Activated CD4-positive, alpha-beta T cell treated with anti-CD3 and anti-CD28 coated beads, Interleukin-2, amount 10 ng/mL, durations not matched to agents 7 days and 5 days (primary cell): ENCODE data around the gene SLC50A1. TPM values are rescaled to one million over a fixed set of nuclear protein-coding genes. Genes with fewer than 3 reads are reported as not detected.
"Not testable (repeated sequence)": the region's sequence is repeated elsewhere in the genome, so short reads cannot be mapped to it uniquely, and the experiment has no call there.

Source experiments
- CTCF ChIA-PET: fragments of 350-600 bp; sonication (Branson Sonifier 250); formaldehyde crosslinking; loops from one replicate; lab custom pipeline; 2021; ENCODE audit warnings: antibody characterized with exemption; lab: Charles Lee
- POLR2A ChIA-PET: fragments of 350-600 bp; sonication (Branson Sonifier 250); formaldehyde crosslinking; loops from one replicate; lab custom pipeline; 2021; ENCODE audit warnings: antibody characterized with exemption; lab: Charles Lee
- DNase-seq: peaks from one replicate; pipeline ENCODE4 v3.0.0-alpha.2; 2020
- H3K27ac Mint-ChIP-seq: one replicate; pipeline ENCODE4 v1.8.0; 2021; ENCODE audit warnings: mild to moderate bottlenecking, moderate library complexity, mixed read lengths
- H3K27me3 Mint-ChIP-seq: one replicate; pipeline ENCODE4 v1.8.0; 2021; ENCODE audit warnings: mixed read lengths
- H3K36me3 Mint-ChIP-seq: one replicate; pipeline ENCODE4 v1.8.0; 2021; ENCODE audit warnings: low read depth, mixed read lengths
- H3K4me1 Mint-ChIP-seq: one replicate; pipeline ENCODE4 v1.8.0; 2021; ENCODE audit warnings: mixed read lengths
- H3K4me3 Mint-ChIP-seq: one replicate; pipeline ENCODE4 v1.8.0; 2021; ENCODE audit warnings: mild to moderate bottlenecking, moderate library complexity, mixed read lengths
- H3K9me3 Mint-ChIP-seq: one replicate; pipeline ENCODE4 v1.8.0; 2021; ENCODE audit warnings: mixed read lengths
- total RNA-seq, 2 experiments: library from RNA; stranded (reverse); gene quantifications; one replicate each; pipeline ENCODE4 v1.2.3, GENCODE V29; 2021

The SLC50A1 gene
- total RNA-seq, 2 experiments from 2014 or later: 37.2 to 42.3 TPM

DNA sequence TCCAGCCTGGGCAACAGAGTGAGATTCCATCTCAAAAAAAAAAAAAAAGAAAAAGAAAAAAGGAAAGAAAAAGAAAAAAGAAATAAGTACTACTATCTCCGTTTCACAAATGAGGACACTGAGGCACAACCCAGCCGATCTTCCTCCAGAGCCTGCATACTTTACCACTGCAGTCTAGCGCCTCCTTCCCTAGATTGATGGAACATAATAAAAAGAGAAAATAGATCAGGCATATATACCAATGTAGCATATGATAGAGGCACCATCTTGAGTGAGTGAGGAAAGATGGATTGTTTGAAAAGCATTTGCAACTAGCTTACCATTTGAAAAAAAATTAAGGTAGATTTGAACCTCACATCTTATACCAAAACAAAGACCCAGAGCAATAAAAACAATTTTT is 9.8 kb downstream of the SLC50A1 start:
- ChIA-PET POLR2A (no interaction called here), CTCF (interaction anchor here (0.6 to 4.5 kb wide), 3 partner anchors 18 to 34 kb away, joined by 3 to 16 read pairs (median 3); partner anchors contain the start of gene KRTCAP2)
- DNase-seq: no peak
- H3K4me1 Mint-ChIP-seq: peaks cover 11% of the 10 kb centered on the region
- H3K27ac Mint-ChIP-seq: no peak overlapping the region
- H3K27me3 Mint-ChIP-seq: peaks cover 23% of the 10 kb centered on the region
- H3K9me3 Mint-ChIP-seq: no peaks in the 10 kb centered on the region
- no peak overlapping the region for H3K4me3 Mint-ChIP-seq
- no peaks in the 10 kb centered on the region for H3K36me3 Mint-ChIP-seq

DNA sequence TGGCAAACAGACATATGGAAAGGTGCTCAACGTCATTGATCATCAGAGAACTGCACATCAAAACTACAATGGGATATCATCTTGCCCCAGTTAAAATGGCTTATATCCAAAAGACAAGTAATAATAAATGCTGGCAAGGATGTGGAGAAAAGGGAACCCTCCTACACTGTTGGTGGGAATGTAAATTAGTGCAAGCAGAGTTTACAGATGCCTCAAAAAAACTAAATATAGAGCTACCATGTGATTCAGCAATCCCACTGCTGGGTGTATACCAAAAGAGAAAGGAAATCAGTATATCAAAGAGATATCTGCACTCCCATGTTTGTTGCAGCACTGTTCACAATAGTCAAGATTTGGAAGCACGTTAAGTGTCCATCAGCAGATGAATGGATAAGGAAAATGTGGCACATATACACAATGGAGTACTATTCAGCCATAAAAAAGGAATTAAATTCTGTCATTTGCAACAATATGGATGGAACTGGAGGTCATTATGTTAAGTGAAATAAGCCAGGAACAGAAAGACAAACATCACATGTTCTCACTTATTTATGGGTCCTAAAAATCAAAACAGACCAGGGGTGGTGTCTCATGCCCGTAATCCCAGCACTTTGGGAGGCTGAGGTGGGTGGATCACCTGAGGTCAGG is 20.5 kb downstream of the SLC50A1 start:
- POLR2A ChIA-PET, H3K4me1 Mint-ChIP-seq, H3K27ac Mint-ChIP-seq, DNase-seq, H3K36me3 Mint-ChIP-seq, H3K4me3 Mint-ChIP-seq, H3K9me3 Mint-ChIP-seq: not testable (repeated sequence)
- peaks cover 20% of the 10 kb centered on the region for H3K27me3 Mint-ChIP-seq
- CTCF ChIA-PET: interaction anchor here (0.6 to 1.4 kb wide), 2 partner anchors 16 to 249 kb away, joined by 3 to 4 read pairs; partner anchors contain the start of gene KRTCAP2

DNA sequence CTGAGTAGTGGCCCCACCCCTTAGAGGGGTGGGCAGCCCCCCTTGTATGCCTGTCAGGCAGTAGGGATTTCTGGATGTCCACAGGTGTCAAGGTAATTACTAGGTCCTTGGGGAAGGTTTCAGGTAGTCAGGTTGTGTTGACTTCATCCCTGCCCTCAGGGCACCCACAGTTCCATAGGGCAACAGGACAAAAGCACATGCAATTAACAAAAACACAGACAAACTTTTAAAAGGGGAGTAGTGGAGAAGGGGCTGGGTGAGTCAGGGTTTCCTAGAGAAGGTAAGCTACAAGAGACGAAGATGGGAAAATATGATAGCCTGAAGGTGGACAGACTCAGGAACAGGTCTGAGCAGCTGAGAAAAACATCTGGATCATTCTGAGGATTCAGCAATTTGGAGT is 23.3 kb downstream of the SLC50A1 start:
- DNase-seq: no peak
- no peak overlapping the region for H3K27ac Mint-ChIP-seq
- H3K4me3 Mint-ChIP-seq: no peak overlapping the region
- no peaks in the 10 kb centered on the region for H3K36me3 Mint-ChIP-seq
- ChIA-PET CTCF (interaction anchor here (0.7 to 0.9 kb wide), 2 partner anchors 14 to 24 kb away, joined by 3 read pairs; partner anchors contain the start of gene KRTCAP2), POLR2A (no interaction called here)
- no peaks in the 10 kb centered on the region for H3K4me1 Mint-ChIP-seq
- H3K9me3 Mint-ChIP-seq: no peaks in the 10 kb centered on the region
- H3K27me3 Mint-ChIP-seq: peaks cover 15% of the 10 kb centered on the region

DNA sequence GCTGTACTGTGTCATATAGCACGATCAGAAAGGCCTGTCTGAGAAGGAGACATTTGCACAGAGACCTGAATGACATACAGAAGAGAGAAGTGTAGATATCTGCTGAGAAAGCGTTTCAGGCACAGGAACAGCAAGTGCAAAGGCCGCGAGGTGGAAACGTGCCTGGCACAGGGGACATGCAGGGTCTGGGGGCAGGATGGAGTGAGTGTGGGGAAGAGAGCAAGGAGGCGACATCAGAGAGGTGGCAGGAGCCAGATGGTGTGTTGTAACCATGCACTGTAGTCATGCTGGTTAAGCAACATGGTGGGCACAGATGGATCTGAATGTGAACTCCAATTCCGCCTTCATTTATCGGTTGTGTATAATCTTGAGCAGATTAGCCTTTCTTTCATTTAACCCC is 24.5 kb downstream of the SLC50A1 start:
- H3K4me3 Mint-ChIP-seq: no peak overlapping the region
- H3K36me3 Mint-ChIP-seq: no peaks in the 10 kb centered on the region
- H3K4me1 Mint-ChIP-seq: no peaks in the 10 kb centered on the region
- CTCF ChIA-PET: no interaction called here
- no peak for DNase-seq
- POLR2A ChIA-PET: no interaction called here
- H3K9me3 Mint-ChIP-seq: no peaks in the 10 kb centered on the region
- H3K27ac Mint-ChIP-seq: no peak overlapping the region
- peaks cover 8% of the 10 kb centered on the region for H3K27me3 Mint-ChIP-seq

DNA sequence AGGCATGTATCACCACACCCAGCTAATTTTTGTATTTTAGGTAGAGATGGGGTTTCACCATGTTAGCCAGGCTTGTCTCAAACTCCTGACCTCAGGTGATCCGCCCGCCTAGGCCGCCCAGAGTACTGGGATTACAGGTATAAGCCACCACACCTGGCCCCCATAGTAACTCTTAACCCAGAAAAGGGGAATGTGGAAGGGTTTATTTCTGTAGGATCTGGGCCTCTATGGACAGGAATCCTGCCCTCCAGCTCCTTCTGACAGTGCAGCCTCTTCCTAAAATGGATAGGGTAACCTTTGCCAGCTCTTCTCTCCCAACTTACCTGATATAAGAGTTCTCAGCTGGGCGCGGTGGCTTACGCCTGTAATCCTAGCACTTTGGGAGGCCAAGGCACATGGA is 27.0 kb downstream of the SLC50A1 start:
- H3K36me3 Mint-ChIP-seq, H3K9me3 Mint-ChIP-seq, H3K4me3 Mint-ChIP-seq, H3K27me3 Mint-ChIP-seq, POLR2A ChIA-PET, H3K4me1 Mint-ChIP-seq, DNase-seq, H3K27ac Mint-ChIP-seq: not testable (repeated sequence)
- CTCF ChIA-PET: interaction anchor here (1.0 to 1.3 kb wide), 2 partner anchors 17 to 65 kb away, joined by 3 read pairs; no protein-coding TSS in a partner anchor

DNA sequence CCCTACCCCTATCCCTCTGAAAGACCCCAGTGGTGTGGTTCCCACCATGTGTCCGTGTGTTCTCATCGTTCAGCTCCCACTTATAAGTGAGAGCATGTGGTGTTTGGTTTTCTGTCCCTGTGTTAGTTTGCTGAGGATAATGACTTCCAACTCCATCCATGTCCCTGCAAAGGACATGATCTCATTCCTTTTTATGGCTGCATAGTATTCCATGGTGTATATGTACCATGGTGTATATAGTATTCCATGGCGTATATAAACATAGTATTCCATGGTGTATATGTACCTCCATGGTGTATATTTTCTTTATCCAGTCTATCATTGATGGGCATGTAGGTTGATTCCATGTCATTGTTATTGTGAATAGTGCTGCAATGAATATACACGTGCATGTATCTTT is 28.1 kb downstream of the SLC50A1 start:
- H3K9me3 Mint-ChIP-seq, H3K27ac Mint-ChIP-seq, H3K4me3 Mint-ChIP-seq, H3K36me3 Mint-ChIP-seq, H3K27me3 Mint-ChIP-seq, POLR2A ChIA-PET, DNase-seq: not testable (repeated sequence)
- CTCF ChIA-PET: interaction anchor here (1.0 to 8.4 kb wide), 2 partner anchors 18 to 73 kb away, joined by 3 to 67 read pairs; no protein-coding TSS in a partner anchor
- peaks cover 15% of the 10 kb centered on the region for H3K4me1 Mint-ChIP-seq

DNA sequence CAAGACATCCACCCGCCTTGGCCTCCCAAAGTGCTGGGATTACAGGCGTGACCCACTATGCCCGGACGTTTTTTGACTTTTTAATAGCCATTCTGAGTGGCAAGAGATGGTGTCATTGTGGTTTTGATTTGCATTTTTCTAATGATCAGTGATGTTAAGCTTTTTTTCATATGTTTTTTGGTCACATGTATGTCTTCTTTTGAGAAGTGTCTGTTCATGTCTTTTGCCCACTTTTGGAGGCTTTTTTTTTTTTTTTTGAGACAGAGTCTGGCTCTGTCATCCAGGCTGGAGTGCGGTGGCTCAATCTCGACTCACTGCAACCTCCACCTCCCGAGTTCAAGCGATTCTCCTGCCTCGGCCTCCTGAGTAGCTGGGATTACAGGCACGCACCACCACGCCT is 29.0 kb downstream of the SLC50A1 start:
- DNase-seq, H3K4me3 Mint-ChIP-seq, H3K9me3 Mint-ChIP-seq, H3K27ac Mint-ChIP-seq, H3K27me3 Mint-ChIP-seq, H3K36me3 Mint-ChIP-seq, POLR2A ChIA-PET: not testable (repeated sequence)
- H3K4me1 Mint-ChIP-seq: peaks cover 15% of the 10 kb centered on the region
- CTCF ChIA-PET: interaction anchor here (8.4 kb wide), 1 partner anchor 74 kb away, joined by 67 read pairs; no protein-coding TSS in a partner anchor

DNA sequence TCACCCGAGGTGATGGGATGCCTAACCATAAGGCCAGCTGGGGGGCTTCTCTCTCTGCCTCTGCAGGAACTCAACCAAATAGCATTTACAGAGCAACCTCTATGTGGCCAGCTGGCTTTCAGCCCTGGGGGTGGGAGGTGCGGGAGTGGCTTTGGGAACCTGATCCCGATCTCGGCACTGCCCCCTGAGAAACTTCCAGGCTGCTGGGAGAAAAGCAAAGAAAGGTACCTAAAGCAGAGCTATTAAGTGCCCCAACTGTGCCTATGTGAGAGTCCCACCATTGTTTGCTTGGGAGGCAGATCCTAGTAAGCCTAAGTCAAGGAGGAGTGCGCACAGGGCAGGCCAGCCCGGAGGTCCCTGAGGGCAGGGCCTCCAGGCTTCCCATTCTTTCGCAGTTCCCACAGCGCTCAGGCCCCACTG is 30.4 kb downstream of the SLC50A1 start:
- Mint-ChIP-seq H3K9me3 (no peaks in the 10 kb centered on the region), H3K27me3 (no peaks in the 10 kb centered on the region)
- DNase-seq: no peak

DNA sequence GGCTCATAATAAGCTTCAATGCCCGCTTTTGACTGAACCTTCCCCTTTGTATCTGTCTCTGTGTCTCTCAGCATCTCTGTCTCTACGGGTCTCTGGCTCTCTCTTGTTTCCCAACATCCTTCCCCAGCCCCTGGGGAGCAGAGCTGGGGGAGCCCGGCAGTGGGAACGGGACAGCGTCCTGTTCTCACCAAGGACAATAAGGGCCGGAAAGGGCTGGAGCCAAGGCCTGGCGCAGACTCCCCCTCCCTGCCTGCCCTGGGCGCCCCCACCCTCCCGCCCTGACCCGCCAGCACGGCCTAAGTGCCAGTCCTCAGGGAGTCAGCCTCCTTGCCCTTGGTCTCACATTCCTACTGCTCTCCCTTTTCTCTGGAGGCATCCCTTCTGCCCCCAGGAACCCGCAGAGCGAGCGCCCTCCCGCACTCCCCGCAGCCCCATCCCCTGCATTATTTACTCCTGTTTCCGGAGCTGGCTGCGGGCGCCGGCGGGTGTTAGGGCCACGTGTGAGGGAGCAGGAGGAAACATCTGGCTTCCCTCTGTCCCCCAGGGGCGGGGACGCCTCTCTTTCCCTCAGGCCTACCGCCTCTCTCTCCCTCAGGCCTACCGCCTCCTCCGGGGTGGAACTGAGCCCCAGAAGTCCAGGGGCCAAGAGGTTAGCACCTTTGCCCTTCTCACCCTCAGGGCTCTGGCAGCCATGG is 31.0 kb downstream of the SLC50A1 start:
- Mint-ChIP-seq H3K4me1 (peaks cover 23% of the 10 kb centered on the region), H3K27me3 (no peaks in the 10 kb centered on the region), H3K9me3 (no peaks in the 10 kb centered on the region), H3K27ac (no peak overlapping the region), H3K4me3 (no peak overlapping the region), H3K36me3 (peaks cover 11% of the 10 kb centered on the region)
- POLR2A ChIA-PET: no interaction called here
- DNase-seq: no peak
- CTCF ChIA-PET: interaction anchor here (0.6 to 8.4 kb wide), 15 partner anchors 9 to 562 kb away, joined by 3 to 67 read pairs (median 5); partner anchors contain the start of gene EFNA3

More for the DNA sequence above, 30.4 kb downstream of the SLC50A1 start:
- POLR2A ChIA-PET: no interaction called here
- CTCF ChIA-PET: interaction anchor here (0.6 to 8.4 kb wide), 9 partner anchors 15 to 563 kb away, joined by 3 to 67 read pairs (median 5); partner anchors contain the start of gene EFNA3
- Mint-ChIP-seq H3K4me1 (peaks cover 19% of the 10 kb centered on the region), H3K4me3 (no peak overlapping the region), H3K36me3 (peaks cover 11% of the 10 kb centered on the region), H3K27ac (no peak overlapping the region)

DNA sequence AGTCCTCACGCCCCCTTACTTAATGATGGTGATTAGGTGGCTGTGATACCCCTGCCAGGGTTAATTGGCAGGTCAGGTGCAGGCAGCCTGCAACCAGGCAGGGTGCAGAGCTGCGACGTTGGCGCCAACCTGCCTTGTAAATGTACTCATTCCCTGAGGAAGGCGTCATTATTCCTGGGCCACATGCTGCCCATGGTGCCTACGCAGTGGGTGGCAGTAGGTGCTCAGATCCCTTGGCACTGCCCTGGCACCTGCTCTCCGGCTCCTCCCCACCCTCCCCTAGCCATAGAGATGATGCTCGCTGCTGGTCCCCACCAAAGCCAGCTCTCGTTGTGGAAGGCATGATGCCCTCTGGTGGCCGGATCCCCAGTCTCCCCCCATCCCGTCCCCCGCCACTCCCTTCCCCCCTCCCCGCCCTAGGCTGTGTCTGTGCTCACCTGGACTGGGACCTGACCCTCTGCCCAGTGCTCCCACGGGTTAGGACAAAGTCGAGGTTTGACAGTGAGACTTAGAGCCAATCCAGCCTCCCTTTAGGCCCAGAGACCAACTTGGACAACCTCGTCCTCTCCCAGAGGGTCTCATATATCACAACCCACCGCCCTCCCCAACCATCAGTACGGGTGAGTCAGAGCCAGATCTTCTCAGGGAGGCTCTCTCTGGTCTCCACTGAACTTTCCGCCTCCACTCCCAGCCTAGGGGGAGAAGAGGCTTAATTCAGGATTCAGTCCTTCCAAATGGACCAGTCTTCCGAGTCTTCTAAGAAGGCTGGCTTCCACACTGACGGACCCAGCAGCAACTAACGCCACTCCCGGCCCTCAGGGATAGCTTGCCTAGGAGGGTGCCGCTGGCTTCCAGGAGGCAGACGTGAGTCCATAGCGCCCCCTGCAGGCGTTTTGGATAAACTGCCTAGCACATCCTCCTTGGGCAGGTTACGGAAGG is 31.8 kb downstream of the SLC50A1 start:
- H3K27me3 Mint-ChIP-seq: no peaks in the 10 kb centered on the region
- H3K27ac Mint-ChIP-seq: no peak overlapping the region
- H3K9me3 Mint-ChIP-seq: no peaks in the 10 kb centered on the region
- ChIA-PET CTCF (interaction anchor here (0.6 to 8.4 kb wide), 27 partner anchors 8 to 116 kb away, joined by 3 to 67 read pairs (median 5); partner anchors contain the start of genes ADAM15 and EFNA3), POLR2A (interaction anchor here (0.6 kb wide), 1 partner anchor 19 kb away, joined by 4 read pairs; no protein-coding TSS in a partner anchor)
- peak; percentile 91 for DNase-seq
- H3K4me3 Mint-ChIP-seq: peak overlapping the region; percentile 25
- H3K4me1 Mint-ChIP-seq: peaks cover 31% of the 10 kb centered on the region
- peaks cover 11% of the 10 kb centered on the region for H3K36me3 Mint-ChIP-seq

DNA sequence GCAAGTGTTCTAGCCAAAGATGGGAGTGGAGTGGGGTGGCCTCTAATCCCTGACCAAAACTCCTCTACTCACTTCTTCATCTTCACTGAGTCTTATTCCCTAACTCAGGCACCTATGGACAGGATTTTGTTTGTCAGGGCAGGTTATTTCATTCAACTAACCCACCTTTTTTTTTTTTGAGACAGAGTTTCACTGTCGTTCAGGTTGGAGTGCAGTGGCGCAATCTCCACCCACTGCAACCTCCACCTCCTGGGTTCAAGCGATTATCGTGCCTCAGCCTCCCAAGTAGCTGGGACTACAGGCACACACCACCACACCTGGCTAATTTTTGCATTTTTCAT is 32.4 kb downstream of the SLC50A1 start:
- peaks cover 33% of the 10 kb centered on the region for H3K4me1 Mint-ChIP-seq
- H3K27me3 Mint-ChIP-seq, POLR2A ChIA-PET, DNase-seq, H3K27ac Mint-ChIP-seq, H3K9me3 Mint-ChIP-seq: not testable (repeated sequence)
- peak overlapping the region; percentile 25 for H3K4me3 Mint-ChIP-seq
- peaks cover 11% of the 10 kb centered on the region for H3K36me3 Mint-ChIP-seq
- CTCF ChIA-PET: interaction anchor here (0.6 to 8.4 kb wide), 24 partner anchors 10 to 117 kb away, joined by 3 to 67 read pairs (median 4); partner anchors contain the start of genes ADAM15 and EFNA3
